Measurements from ENCODE around the gene SETD7. TPM values are rescaled to one million over a fixed set of nuclear protein-coding genes. Genes with fewer than 3 reads are reported as not detected.

SETD7 gene
- polyA plus RNA-seq, 1 donor from 2014 or later: 12.0 TPM

DNA sequence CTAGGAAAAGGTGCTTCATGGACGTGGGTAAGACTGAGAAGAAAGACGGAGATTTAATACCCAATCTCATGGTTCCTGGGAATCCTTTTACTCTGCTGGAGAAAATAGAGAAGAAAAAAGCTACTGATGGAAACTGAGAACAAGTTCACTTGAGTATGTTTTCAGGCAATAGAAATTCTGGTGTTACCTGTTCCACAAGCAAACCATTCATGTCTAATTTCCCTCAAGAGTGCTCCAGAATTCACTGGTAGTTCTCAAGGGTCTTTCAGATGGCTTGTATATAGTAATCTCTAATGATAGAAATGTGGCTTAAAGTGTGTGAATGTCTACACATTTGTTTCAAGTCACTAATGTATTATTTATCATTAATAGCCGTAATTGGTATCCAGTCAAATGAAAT is 22.5 kb downstream of the SETD7 start:
- H3K27me3 ChIP-seq (ENCODE audit: insufficient read depth, low read depth, low read length): no peaks in the 10 kb centered on the region
- H3K27ac ChIP-seq (ENCODE audit: low read length): no peak overlapping the region
- H3K9me2 ChIP-seq (ENCODE audit: insufficient read depth, low read length): no peaks in the 10 kb centered on the region
- no peaks in the 10 kb centered on the region for H4K20me1 ChIP-seq (ENCODE audit: insufficient read depth)
- H3K36me3 ChIP-seq (ENCODE audit: insufficient read depth, low read length): peaks cover 16% of the 10 kb centered on the region
- no peak overlapping the region for H3K9ac ChIP-seq (ENCODE audit: low read length)
- no peak overlapping the region for H3K4me2 ChIP-seq (ENCODE audit: low read length)
- no peaks in the 10 kb centered on the region for H3K9me3 ChIP-seq (ENCODE audit: low read length)
- no peak overlapping the region for H3K4me3 ChIP-seq (ENCODE audit: low read length)
- no peak overlapping the region for H2AFZ ChIP-seq (ENCODE audit: low read depth, low read length)
- H3F3A ChIP-seq (ENCODE audit: insufficient read depth, low read length, poor library complexity, severe bottlenecking): no peaks in the 10 kb centered on the region
- TF ChIP-seq SMC3 (conservative IDR thresholded peaks at IDR 0.05; ENCODE audit: poor library complexity) (no peak), TAF1 (IDR thresholded peaks at IDR 0.05; ENCODE audit: low read depth) (no peak), EP300 (conservative IDR thresholded peaks at IDR 0.05; ENCODE audit: poor library complexity, severe bottlenecking) (no peak), EZH2 (IDR thresholded peaks at IDR 0.05; ENCODE audit: borderline replicate concordance, insufficient read depth, low read length, poor library complexity, severe bottlenecking) (no peak), POLR2AphosphoS5 (IDR thresholded peaks at IDR 0.05) (no peak), MXI1 (conservative IDR thresholded peaks at IDR 0.05; ENCODE audit: poor library complexity, severe bottlenecking) (no peak), RAD21 (conservative IDR thresholded peaks at IDR 0.05) (no peak)
- TF ChIP-seq, protein P1, sequence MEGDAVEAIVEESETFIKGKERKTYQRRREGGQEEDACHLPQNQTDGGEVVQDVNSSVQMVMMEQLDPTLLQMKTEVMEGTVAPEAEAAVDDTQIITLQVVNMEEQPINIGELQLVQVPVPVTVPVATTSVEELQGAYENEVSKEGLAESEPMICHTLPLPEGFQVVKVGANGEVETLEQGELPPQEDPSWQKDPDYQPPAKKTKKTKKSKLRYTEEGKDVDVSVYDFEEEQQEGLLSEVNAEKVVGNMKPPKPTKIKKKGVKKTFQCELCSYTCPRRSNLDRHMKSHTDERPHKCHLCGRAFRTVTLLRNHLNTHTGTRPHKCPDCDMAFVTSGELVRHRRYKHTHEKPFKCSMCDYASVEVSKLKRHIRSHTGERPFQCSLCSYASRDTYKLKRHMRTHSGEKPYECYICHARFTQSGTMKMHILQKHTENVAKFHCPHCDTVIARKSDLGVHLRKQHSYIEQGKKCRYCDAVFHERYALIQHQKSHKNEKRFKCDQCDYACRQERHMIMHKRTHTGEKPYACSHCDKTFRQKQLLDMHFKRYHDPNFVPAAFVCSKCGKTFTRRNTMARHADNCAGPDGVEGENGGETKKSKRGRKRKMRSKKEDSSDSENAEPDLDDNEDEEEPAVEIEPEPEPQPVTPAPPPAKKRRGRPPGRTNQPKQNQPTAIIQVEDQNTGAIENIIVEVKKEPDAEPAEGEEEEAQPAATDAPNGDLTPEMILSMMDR (IDR thresholded peaks at IDR 0.05; ENCODE audit: poor library complexity, severe bottlenecking): no peak
- TF ChIP-seq, protein P2, sequence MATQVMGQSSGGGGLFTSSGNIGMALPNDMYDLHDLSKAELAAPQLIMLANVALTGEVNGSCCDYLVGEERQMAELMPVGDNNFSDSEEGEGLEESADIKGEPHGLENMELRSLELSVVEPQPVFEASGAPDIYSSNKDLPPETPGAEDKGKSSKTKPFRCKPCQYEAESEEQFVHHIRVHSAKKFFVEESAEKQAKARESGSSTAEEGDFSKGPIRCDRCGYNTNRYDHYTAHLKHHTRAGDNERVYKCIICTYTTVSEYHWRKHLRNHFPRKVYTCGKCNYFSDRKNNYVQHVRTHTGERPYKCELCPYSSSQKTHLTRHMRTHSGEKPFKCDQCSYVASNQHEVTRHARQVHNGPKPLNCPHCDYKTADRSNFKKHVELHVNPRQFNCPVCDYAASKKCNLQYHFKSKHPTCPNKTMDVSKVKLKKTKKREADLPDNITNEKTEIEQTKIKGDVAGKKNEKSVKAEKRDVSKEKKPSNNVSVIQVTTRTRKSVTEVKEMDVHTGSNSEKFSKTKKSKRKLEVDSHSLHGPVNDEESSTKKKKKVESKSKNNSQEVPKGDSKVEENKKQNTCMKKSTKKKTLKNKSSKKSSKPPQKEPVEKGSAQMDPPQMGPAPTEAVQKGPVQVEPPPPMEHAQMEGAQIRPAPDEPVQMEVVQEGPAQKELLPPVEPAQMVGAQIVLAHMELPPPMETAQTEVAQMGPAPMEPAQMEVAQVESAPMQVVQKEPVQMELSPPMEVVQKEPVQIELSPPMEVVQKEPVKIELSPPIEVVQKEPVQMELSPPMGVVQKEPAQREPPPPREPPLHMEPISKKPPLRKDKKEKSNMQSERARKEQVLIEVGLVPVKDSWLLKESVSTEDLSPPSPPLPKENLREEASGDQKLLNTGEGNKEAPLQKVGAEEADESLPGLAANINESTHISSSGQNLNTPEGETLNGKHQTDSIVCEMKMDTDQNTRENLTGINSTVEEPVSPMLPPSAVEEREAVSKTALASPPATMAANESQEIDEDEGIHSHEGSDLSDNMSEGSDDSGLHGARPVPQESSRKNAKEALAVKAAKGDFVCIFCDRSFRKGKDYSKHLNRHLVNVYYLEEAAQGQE (IDR thresholded peaks at IDR 0.05; ENCODE audit: borderline replicate concordance): no peak
- no peaks in the 10 kb centered on the region for H3K79me2 ChIP-seq (replicated peaks; ENCODE audit: insufficient read depth, low read length)

DNA sequence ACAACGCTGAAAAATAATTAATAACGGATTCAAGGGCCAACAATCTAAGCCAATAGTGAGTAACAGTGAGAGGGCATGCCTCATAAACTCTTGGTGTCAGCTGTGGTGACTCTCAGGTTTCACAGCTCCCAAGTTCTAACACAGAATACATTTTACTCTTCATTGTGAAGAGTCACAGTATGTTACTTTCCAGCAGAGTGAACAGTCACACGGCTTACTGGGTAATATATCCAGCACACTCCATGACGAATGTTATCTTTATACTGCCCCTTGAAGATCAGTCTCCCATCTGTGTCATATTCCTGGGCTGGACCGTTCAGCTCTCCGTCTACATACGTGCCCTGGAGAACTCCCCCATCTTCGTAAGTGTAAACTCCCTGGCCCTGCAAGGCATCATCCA is 23.1 kb downstream of the SETD7 start:
- H3K27me3 ChIP-seq (ENCODE audit: insufficient read depth, low read depth, low read length): no peaks in the 10 kb centered on the region
- H3K4me3 ChIP-seq (ENCODE audit: low read length): no peak overlapping the region
- no peak overlapping the region for H3K27ac ChIP-seq (ENCODE audit: low read length)
- H3F3A ChIP-seq (ENCODE audit: insufficient read depth, low read length, poor library complexity, severe bottlenecking): no peaks in the 10 kb centered on the region
- H3K36me3 ChIP-seq (ENCODE audit: insufficient read depth, low read length): peaks cover 19% of the 10 kb centered on the region
- H3K79me2 ChIP-seq (replicated peaks; ENCODE audit: insufficient read depth, low read length): no peaks in the 10 kb centered on the region
- no peaks in the 10 kb centered on the region for H3K9me3 ChIP-seq (ENCODE audit: low read length)
- H3K9me2 ChIP-seq (ENCODE audit: insufficient read depth, low read length): no peaks in the 10 kb centered on the region
- no peak overlapping the region for H3K4me2 ChIP-seq (ENCODE audit: low read length)
- H4K20me1 ChIP-seq (ENCODE audit: insufficient read depth): no peaks in the 10 kb centered on the region
- H3K9ac ChIP-seq (ENCODE audit: low read length): no peak overlapping the region
- H2AFZ ChIP-seq (ENCODE audit: low read depth, low read length): no peak overlapping the region
- TF ChIP-seq SMC3 (conservative IDR thresholded peaks at IDR 0.05; ENCODE audit: poor library complexity): no peak
